ENCODE measurements around the gene ZNF236.

- TF ChIP-seq CTCF (IDR thresholded peaks at IDR 0.05) (no peak), POLR2AphosphoS5 (IDR thresholded peaks at IDR 0.05) (no peak), POLR2A (IDR thresholded peaks at IDR 0.05) (no peak), EP300 (IDR thresholded peaks at IDR 0.05) (no peak)
Measured at GRCh38 chr18:76817888-76818611, 4.3 kb upstream of the ZNF236 start.
